Activated naive CD4-positive, alpha-beta T cell treated with anti-CD3 and anti-CD28 coated beads, Interleukin-2, amount 10 ng/mL, durations not matched to agents 7 days and 5 days (primary cell): Measurements from ENCODE around the gene AFF3.

Experiments used
- CTCF ChIA-PET: fragments of 350-600 bp; sonication (Branson Sonifier 250); formaldehyde crosslinking; loops from one replicate; lab custom pipeline; 2021; ENCODE audit warnings: antibody characterized with exemption; lab: Charles Lee
- DNase-seq: peaks from one replicate; pipeline ENCODE4 v3.0.0-alpha.2; 2020
- H3K27ac Mint-ChIP-seq: one replicate; pipeline ENCODE4 v1.8.0; 2021; ENCODE audit warnings: mild to moderate bottlenecking, moderate library complexity, mixed read lengths
- H3K27me3 Mint-ChIP-seq: one replicate; pipeline ENCODE4 v1.8.0; 2021; ENCODE audit warnings: mild to moderate bottlenecking, mixed read lengths
- H3K36me3 Mint-ChIP-seq: one replicate; pipeline ENCODE4 v1.8.0; 2021; ENCODE audit warnings: mixed read lengths
- H3K4me1 Mint-ChIP-seq: one replicate; pipeline ENCODE4 v1.8.0; 2021; ENCODE audit warnings: mixed read lengths
- H3K4me3 Mint-ChIP-seq: one replicate; pipeline ENCODE4 v1.8.0; 2021; ENCODE audit warnings: mild to moderate bottlenecking, moderate library complexity, mixed read lengths
- H3K9me3 Mint-ChIP-seq: one replicate; pipeline ENCODE4 v1.8.0; 2021; ENCODE audit warnings: mixed read lengths

The AFF3 gene

DNA sequence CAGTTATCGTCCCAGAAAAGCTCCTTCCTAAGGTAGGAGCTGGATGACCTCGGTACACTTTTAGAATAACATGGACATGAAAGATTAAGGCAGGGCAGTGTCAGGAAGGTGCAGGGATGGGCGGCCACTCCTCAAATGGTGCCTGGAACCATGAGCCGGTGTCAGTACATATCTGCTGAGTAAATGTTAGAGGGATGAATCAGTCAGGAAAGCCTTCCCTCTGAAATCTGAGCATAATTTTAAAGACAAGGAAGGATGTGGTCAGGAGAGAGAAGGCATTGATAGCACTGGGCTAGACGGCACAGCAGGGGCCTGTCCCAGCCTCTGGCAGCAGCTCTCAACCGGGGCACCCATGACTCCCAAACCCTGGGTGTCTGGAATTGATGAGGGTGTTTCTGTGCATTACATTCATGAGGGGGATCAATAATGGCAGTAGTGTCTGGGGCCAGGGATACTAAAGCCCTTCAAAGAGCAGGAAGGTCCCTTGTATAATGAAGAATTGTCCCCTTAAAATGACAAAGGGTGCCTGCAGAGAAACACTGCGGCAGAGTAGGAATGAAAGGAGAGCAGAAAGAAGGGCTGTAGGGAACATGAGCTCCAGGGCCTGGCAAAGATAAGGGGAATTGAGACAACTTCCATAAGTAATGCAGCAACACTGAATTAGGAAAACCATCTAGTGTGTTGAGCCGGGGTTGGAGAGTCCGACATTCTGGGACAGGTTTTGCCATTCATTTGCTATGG, 490.3 kb downstream of the AFF3 start:
- DNase-seq: no peak
- Mint-ChIP-seq H3K4me1 (no peaks in the 10 kb centered on the region), H3K27ac (no peak overlapping the region), H3K36me3 (no peaks in the 10 kb centered on the region), H3K9me3 (no peaks in the 10 kb centered on the region), H3K27me3 (no peaks in the 10 kb centered on the region), H3K4me3 (no peak overlapping the region)
- CTCF ChIA-PET: no interaction called here

DNA sequence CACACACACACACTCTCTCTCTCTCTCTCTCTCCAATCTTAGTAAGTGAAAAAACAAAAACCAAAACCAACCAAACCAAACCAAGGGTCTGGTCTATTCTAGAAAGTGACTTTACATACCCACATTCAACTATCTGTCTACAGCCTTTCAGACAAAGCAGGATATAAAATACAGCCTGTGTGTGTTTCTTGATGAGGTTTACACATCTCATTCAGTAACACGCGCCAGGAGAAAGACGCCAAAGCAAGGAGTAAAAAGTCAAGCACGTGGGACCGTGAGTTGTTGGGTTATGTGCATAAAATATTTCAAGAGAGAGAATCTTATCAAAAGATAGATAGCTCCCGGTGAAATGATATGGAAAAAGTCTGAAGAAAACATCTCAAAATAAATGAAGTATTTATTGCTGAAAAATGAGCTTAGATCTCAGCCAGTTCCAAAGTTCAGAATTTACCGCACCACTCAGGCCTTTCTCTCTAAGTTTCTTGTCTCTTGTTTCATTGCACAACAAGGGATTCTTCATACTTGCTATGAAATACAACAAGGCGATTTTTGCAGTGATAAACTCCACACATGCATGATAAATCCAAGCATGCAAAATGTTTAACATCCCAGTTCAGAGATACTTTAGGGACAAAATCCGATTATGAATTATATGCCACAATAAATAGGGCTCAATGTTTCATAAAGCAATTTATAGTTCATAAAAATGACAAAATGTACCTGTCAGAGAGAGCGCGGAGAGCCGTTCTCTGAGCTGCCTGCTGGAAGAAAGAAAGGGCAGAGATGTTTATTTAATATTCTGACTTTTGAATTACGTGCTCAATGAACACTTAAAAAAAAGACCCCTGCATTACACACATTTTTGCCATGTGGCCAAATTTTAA, 493.2 kb downstream of the AFF3 start:
- no peaks in the 10 kb centered on the region for H3K4me1 Mint-ChIP-seq
- no peaks in the 10 kb centered on the region for H3K36me3 Mint-ChIP-seq
- H3K4me3 Mint-ChIP-seq: no peak overlapping the region
- no peak for DNase-seq
- H3K27ac Mint-ChIP-seq: no peak overlapping the region
- CTCF ChIA-PET: no interaction called here
- H3K9me3 Mint-ChIP-seq: no peaks in the 10 kb centered on the region
- H3K27me3 Mint-ChIP-seq: no peaks in the 10 kb centered on the region

DNA sequence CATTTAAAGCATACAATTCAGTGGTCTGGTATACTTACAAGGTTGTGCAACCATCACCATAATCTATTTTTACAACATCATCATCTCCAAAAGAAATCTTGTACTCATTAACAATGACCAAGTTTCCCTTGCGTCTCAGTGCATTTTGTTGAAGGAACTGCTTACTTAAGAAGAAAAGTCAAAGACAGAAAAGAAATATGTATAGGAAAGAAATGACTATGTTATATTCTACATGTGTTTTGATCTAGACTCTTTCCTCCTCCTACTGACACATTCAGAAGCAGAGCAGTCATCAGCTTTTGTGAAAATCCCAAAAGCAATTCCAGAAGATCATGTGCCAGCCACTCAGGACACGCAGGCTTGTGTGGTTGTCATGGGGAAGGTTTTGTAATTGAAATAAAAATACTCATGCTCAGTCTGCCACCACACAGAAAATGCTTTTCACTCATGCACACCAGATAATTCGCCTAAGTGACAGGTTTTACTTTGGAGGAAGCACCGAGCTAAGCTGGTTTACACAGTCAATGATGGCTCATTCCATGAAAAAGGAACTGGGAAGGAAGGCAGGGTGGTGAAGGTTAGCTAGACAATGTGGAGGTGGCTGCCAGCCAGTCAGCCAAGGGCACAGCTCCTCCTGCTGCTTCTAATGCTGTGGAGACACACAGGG, 494.1 kb downstream of the AFF3 start:
- CTCF ChIA-PET: no interaction called here

DNA sequence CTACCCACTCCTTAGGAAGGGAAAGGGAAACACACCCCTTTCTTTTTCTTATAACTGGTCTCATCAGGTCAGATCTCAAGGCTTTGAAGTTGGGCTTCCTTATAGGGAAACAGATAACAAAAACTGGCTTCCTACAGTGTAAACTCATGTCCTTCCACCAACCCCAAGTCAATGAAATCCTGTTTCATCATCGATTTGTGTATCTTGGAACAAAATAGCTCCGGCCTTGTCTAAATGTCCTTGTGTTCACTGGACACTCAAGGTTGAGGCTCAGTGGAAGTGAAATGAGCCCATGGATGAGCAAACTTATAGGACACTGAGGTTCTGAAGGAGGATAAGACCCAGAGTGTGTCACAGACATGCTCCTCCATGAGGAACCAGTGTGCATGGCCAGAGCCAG, 496.4 kb downstream of the AFF3 start:
- Mint-ChIP-seq H3K27me3 (no peaks in the 10 kb centered on the region), H3K4me1 (no peaks in the 10 kb centered on the region), H3K4me3 (no peak overlapping the region), H3K9me3 (no peaks in the 10 kb centered on the region), H3K36me3 (no peaks in the 10 kb centered on the region), H3K27ac (no peak overlapping the region)
- CTCF ChIA-PET: no interaction called here
- no peak for DNase-seq

More for the DNA sequence above, 494.1 kb downstream of the AFF3 start:
- no peaks in the 10 kb centered on the region for H3K9me3 Mint-ChIP-seq
- no peak overlapping the region for H3K4me3 Mint-ChIP-seq
- H3K27ac Mint-ChIP-seq: no peak overlapping the region
- H3K36me3 Mint-ChIP-seq: no peaks in the 10 kb centered on the region
- no peaks in the 10 kb centered on the region for H3K27me3 Mint-ChIP-seq
- no peak for DNase-seq
- H3K4me1 Mint-ChIP-seq: no peaks in the 10 kb centered on the region

DNA sequence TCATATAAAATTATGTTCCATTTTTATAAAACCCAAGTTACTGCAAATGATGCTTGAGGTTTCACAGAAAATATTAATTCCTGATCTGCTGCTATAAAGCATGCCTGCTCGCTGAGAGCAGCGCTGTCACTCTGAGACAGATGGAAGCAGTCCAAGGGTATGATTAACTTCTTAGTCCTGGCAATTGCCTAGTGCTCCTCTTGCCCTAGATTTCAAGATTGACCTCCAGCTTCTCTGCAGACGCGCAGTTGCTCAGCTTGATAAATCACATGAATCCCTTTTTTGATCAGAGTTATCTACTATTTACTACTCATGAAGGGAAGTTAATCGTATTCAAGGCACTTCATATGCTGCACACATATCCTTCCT, 498.0 kb downstream of the AFF3 start:
- H3K4me1 Mint-ChIP-seq: no peaks in the 10 kb centered on the region
- no peaks in the 10 kb centered on the region for H3K27me3 Mint-ChIP-seq
- H3K4me3 Mint-ChIP-seq: no peak overlapping the region
- H3K27ac Mint-ChIP-seq: no peak overlapping the region
- no peaks in the 10 kb centered on the region for H3K36me3 Mint-ChIP-seq
- no peak for DNase-seq
- CTCF ChIA-PET: no interaction called here
- no peaks in the 10 kb centered on the region for H3K9me3 Mint-ChIP-seq

DNA sequence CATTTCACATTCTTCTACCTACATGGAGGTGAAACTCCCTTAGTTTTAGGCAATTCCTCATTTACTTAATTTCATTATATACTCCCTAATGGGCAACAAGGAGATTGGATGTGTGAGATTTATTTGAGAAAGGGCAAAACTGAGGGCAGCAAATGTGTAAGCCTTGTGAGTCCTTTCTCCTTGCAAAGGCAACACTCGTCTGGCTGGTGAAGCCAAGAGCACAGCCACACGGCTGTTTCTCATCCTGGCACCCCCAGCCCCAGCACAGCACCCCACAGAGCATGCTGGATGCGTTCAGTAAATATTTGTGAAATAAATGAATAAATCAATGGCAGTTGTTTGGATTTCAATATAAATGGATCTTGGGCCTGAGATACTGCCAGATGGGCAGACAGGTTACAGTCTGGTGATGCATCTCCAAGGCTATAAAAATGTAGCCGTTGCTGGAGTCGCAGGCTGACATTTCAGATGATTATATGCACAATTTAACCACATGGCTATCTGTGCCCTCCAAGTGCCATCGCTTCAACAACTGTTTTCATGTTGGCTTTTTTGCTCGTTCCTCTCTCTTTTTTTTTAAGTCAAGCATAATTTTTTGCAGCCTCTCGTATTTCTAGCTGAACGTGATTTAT, 498.5 kb downstream of the AFF3 start:
- no peak overlapping the region for H3K27ac Mint-ChIP-seq
- CTCF ChIA-PET: no interaction called here
- no peaks in the 10 kb centered on the region for H3K36me3 Mint-ChIP-seq
- H3K4me3 Mint-ChIP-seq: no peak overlapping the region
- no peak for DNase-seq
- no peaks in the 10 kb centered on the region for H3K9me3 Mint-ChIP-seq
- H3K27me3 Mint-ChIP-seq: no peaks in the 10 kb centered on the region
- no peaks in the 10 kb centered on the region for H3K4me1 Mint-ChIP-seq

DNA sequence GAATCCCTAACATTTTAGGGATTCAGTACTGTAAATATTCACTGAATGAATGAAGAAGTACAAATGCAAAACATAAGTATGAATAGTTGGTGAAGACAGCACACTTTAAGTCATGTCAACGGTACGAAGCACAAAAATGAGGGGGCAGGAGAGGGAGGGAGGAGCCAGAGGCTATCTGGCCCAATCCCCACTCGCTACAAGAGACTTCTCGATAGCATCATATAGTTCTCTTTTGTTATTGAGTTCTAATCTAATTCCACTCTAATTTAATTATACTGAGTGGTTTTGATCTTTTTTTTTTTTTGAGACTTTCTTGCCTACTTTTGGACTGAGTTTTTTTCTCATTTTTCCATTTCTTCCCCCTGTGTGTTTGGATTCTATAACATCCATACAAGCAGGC, 500.4 kb downstream of the AFF3 start:
- Mint-ChIP-seq H3K36me3 (no peaks in the 10 kb centered on the region), H3K4me1 (no peaks in the 10 kb centered on the region), H3K9me3 (no peaks in the 10 kb centered on the region), H3K27ac (no peak overlapping the region), H3K4me3 (no peak overlapping the region), H3K27me3 (no peaks in the 10 kb centered on the region)
- CTCF ChIA-PET: no interaction called here
- DNase-seq: no peak

DNA sequence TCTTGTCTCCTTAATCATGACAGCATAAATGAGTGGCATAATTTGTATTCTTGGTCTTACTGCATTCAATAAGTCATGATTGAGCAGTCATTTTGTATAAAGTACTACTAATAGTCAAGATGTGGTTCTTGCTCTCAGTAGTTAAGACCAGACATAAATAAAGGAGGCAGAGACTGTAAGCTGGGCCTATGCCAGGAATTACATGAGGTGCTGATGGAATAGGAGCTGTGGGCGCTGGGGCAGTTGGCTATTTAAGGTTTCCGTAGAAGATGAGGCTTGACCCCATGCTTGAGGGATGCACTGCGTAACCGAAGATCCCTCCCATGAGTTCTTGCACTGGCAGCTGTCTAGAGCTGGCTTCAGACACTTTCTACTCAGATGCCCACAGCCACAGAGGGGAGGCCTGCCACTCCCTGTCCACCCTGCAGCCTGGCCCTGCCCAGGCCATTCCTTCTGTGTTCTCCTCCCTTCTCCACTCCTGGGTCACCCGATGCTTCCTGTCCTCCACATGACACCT, 501.7 kb downstream of the AFF3 start:
- Mint-ChIP-seq H3K4me1 (no peaks in the 10 kb centered on the region), H3K36me3 (no peaks in the 10 kb centered on the region), H3K9me3 (no peaks in the 10 kb centered on the region), H3K4me3 (no peak overlapping the region), H3K27ac (no peak overlapping the region), H3K27me3 (no peaks in the 10 kb centered on the region)
- CTCF ChIA-PET: no interaction called here
- DNase-seq: no peak

DNA sequence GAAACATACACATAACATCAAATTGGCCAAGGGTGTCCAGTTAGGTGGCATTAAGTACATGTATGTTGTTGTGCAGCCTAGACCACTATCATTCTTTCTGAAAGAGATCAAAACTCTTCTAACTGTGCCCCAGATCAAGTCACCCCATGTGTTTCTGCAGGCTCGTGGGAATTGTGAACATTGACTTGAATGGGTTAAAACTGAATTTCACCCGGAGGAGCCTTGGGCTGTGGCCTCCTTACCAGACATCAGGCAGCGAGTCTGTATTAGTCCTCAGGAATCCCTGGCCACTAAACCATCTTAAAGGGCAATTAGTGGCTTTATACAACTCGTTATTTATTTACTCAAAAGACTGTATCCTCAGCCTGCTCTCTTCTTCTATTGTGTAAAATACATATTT, 503.6 kb downstream of the AFF3 start:
- CTCF ChIA-PET: no interaction called here
- DNase-seq: no peak
- no peaks in the 10 kb centered on the region for H3K36me3 Mint-ChIP-seq
- no peak overlapping the region for H3K27ac Mint-ChIP-seq
- no peak overlapping the region for H3K4me3 Mint-ChIP-seq
- H3K9me3 Mint-ChIP-seq: peaks cover 4% of the 10 kb centered on the region
- no peaks in the 10 kb centered on the region for H3K4me1 Mint-ChIP-seq
- H3K27me3 Mint-ChIP-seq: no peaks in the 10 kb centered on the region

DNA sequence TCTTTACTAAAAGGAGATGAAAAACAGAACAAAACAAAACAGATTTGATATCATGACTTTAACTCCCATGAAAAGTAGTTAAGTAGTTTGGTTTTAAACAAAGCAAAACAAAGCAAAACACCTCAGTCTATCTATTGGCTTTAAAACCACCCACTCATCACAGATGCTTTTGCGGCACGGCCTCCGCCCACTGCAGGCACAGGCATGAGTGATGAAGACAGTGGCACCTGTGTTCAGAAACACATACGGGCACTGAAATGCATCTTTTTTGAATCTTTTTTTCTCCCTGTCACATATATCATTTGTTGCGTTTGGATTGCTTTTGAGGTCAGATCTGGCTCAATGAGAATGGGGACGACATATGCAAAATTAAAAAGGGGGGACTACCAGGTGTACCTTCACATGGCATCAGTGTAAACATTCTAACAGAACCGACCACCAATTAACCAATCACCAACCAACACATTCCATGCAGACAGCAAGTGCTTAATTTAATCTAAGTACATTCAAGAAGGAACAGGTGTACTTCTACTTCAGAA, 505.2 kb downstream of the AFF3 start:
- no peak overlapping the region for H3K27ac Mint-ChIP-seq

DNA sequence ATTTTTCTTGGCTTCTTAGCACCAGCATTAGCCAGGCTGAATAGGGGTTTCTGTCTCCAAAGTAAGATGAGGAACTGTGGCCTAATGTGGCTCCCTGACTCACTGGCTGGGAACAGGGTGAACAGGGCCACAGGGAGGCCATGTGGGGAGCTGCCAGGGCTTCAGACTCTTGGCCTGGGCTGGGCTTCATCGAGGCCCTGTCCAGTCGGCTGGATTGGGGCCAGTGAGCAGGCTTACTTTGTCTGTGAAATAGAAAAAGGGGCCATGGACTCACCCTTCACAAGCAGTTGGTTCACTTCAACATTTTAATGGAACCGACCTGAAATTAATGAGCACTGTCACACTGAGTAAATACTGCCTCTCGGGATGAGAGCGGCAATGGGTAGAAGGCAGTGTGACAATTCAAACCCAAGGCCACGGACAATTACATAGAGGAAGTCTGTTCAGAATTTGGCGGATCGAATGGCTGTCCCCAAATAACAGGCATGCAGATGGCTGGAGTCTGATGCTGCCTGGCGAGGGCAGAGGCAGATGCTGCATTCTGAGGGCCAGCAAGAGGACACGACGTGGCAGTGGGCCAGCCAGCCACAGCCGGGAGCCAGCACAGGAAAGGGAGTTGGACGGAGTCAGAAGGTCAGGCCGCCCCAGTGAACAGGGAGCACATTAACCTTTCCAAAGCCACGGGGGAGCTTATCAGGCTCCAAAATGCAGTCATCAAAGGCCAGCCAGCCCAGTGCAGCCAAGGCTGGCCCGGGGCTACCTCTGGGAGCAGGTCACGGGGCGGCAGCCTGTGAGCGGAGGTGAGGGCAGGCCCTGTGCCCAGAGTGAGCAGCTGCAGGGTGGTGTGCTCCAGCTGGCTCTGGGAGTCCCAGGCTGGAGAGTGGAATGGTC, 506.0 kb downstream of the AFF3 start:
- no peak overlapping the region for H3K4me3 Mint-ChIP-seq
- CTCF ChIA-PET: no interaction called here
- H3K36me3 Mint-ChIP-seq: no peaks in the 10 kb centered on the region
- no peaks in the 10 kb centered on the region for H3K27me3 Mint-ChIP-seq
- H3K27ac Mint-ChIP-seq: no peak overlapping the region
- no peak for DNase-seq
- H3K9me3 Mint-ChIP-seq: peaks cover 11% of the 10 kb centered on the region
- no peaks in the 10 kb centered on the region for H3K4me1 Mint-ChIP-seq

More for the DNA sequence above, 505.2 kb downstream of the AFF3 start:
- Mint-ChIP-seq H3K4me3 (no peak overlapping the region), H3K27me3 (no peaks in the 10 kb centered on the region), H3K9me3 (peaks cover 11% of the 10 kb centered on the region), H3K4me1 (no peaks in the 10 kb centered on the region), H3K36me3 (no peaks in the 10 kb centered on the region)
- CTCF ChIA-PET: no interaction called here
- no peak for DNase-seq

DNA sequence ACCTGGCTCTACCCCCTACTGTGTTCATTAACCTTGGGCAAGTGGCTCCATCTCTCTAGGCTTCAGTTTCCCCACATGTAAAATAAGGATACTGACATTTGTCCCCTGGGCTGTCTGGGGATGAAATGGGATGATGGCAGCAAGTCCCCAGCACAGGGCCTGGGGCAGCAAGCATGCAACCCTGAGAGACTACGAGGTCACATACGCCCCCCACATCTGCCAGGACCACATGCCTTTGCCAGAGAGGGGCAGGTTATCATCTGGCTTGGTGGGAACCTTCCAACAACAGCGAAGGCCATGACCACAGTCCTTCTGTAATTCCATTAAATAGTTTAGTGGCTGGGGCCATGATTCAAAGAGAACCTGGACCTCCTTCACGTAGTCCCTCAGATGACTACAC, 506.7 kb downstream of the AFF3 start:
- Mint-ChIP-seq H3K4me3 (no peak overlapping the region), H3K4me1 (no peaks in the 10 kb centered on the region), H3K9me3 (peaks cover 11% of the 10 kb centered on the region), H3K27ac (no peak overlapping the region), H3K36me3 (no peaks in the 10 kb centered on the region), H3K27me3 (no peaks in the 10 kb centered on the region)
- DNase-seq: no peak
- CTCF ChIA-PET: no interaction called here

DNA sequence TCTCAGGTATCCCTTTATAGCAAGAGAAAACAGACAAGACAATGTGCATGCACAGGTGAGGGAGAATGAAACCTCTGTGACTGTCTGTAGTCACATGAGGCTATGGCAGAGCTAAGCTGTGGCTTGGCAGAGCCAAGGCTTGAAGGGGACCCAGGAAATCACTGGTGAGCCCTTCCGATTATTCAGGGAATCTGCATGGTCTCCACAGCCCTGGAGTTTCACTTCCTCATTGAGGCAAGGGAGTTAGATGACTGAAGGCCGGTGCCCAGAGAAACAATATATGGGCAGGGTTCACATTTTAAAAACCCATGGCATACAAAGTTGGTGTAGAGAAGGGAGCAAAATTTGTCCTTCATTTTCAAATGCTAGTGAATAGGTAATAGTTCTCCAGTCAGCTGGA, 508.2 kb downstream of the AFF3 start:
- H3K27ac Mint-ChIP-seq: no peak overlapping the region
- CTCF ChIA-PET: no interaction called here
- no peaks in the 10 kb centered on the region for H3K36me3 Mint-ChIP-seq
- H3K9me3 Mint-ChIP-seq: peaks cover 11% of the 10 kb centered on the region
- no peak overlapping the region for H3K4me3 Mint-ChIP-seq
- no peak for DNase-seq
- no peaks in the 10 kb centered on the region for H3K27me3 Mint-ChIP-seq
- no peaks in the 10 kb centered on the region for H3K4me1 Mint-ChIP-seq
